A172 (cell line): Measurements from ENCODE around the gene BLCAP. TPM values are rescaled to one million over a fixed set of nuclear protein-coding genes. Genes with fewer than 3 reads are reported as not detected.

Experiments
- DNase-seq: peaks from one replicate; pipeline ENCODE4 v3.0.0-alpha.2; 2015; ENCODE audit warnings: low spot score
- total RNA-seq: library from RNA; depleted of rRNA; stranded (reverse); fragments of >200 nt; shearing (Covaris generic); gene quantifications from 2 replicates; pipeline ENCODE4 v1.2.3, GENCODE V29; 2014

Gene BLCAP
- total RNA-seq, 1 experiment from 2014 or later, result 32.0 TPM

- DNase-seq, result no peak
These were observed 2.4 kb upstream of the BLCAP start for GRCh38 chr20:37529968-37530600.

- DNase-seq, result no peak
These were observed 1.7 kb upstream of the BLCAP start for GRCh38 chr20:37529214-37529967.

GRCh38 chr20:37528446-37529213 is 954 bp upstream of the BLCAP start:
- DNase-seq, result no peak

GRCh38 chr20:37526839-37527637 is 638 bp downstream of the BLCAP start:
- DNase-seq, result peak; percentile 32

GRCh38 chr20:37526238-37526838 is 1.3 kb downstream of the BLCAP start:
- peak; percentile 28 for DNase-seq

GRCh38 chr20:37525810-37526209 is 1.9 kb downstream of the BLCAP start:
- no peak for DNase-seq

GRCh38 chr20:37524859-37525708 is 2.6 kb downstream of the BLCAP start:
- peak; percentile 61 for DNase-seq

- no peak for DNase-seq
These were observed 3.6 kb downstream of the BLCAP start for GRCh38 chr20:37523911-37524700.

- DNase-seq, result no peak
These were observed 4.7 kb downstream of the BLCAP start for GRCh38 chr20:37523012-37523391.

- no peak for DNase-seq
These were observed 5.2 kb downstream of the BLCAP start for GRCh38 chr20:37522260-37523011.

GRCh38 chr20:37521061-37521771 is 6.5 kb downstream of the BLCAP start, which contains the start of gene NNAT:
Gene NNAT, plus strand, starts transcription at chr20:37521250. Its CDS starts 82 bp downstream, at chr20:37521332.
- no peak for DNase-seq

- DNase-seq, result no peak
These were observed 7.2 kb downstream of the BLCAP start for GRCh38 chr20:37520419-37520955.

- DNase-seq, result no peak
These were observed 7.9 kb downstream of the BLCAP start for GRCh38 chr20:37519508-37520418.

GRCh38 chr20:37518606-37519507 is 8.8 kb downstream of the BLCAP start:
- no peak for DNase-seq

GRCh38 chr20:37518059-37518458 is 9.6 kb downstream of the BLCAP start:
- DNase-seq, result no peak
